SU-DHL-6 (cell line): ENCODE measurements around the gene ACVR1B.

ENCODE experiments used
- H2AFZ ChIP-seq: fragments of 200-600 bp; sonication (generic); 2 replicates; pipeline ENCODE4 v1.6.1; 2014; ENCODE audit warnings: low read depth, mild to moderate bottlenecking, moderate library complexity, mixed read lengths, antibody characterized with exemption, low read length; ENCODE audit not compliant: severe bottlenecking
- H3F3A ChIP-seq: fragments of 200-600 bp; shearing (Covaris generic); 2 replicates; pipeline ENCODE4 v1.6.0; 2016; ENCODE audit warnings: antibody characterized with exemption, mild to moderate bottlenecking; ENCODE audit not compliant: insufficient read depth
- H3K27ac ChIP-seq: fragments of 200-600 bp; sonication (generic); 2 replicates; pipeline ENCODE4 v1.5.1; 2016; ENCODE audit warnings: low read depth, mild to moderate bottlenecking, low read length, moderate library complexity, mixed read lengths
- H3K27me3 ChIP-seq: fragments of 200-600 bp; sonication (generic), shearing (Covaris generic); 2 replicates; pipeline ENCODE4 v1.6.0; 2014; ENCODE audit warnings: mild to moderate bottlenecking, low read length
- H3K36me3 ChIP-seq: fragments of 200-600 bp; sonication (generic); 2 replicates; pipeline ENCODE4 v1.6.1; 2014; ENCODE audit warnings: mild to moderate bottlenecking, low read length, mixed read lengths
- H3K4me2 ChIP-seq: fragments of 300-600, 200-600 bp; shearing (Covaris generic), sonication (generic); 2 replicates; pipeline ENCODE4 v1.6.0; 2014; ENCODE audit warnings: low read length, low read depth, mild to moderate bottlenecking; ENCODE audit not compliant: poor library complexity, severe bottlenecking
- H3K4me3 ChIP-seq: fragments of 200-600 bp; sonication (generic); 2 replicates; pipeline ENCODE4 v1.5.1; 2014; ENCODE audit warnings: antibody characterized with exemption, low read length, mild to moderate bottlenecking, mixed read lengths; ENCODE audit not compliant: insufficient read depth, poor library complexity, severe bottlenecking
- H3K79me2 ChIP-seq: fragments of 200-600 bp; sonication (generic); 2 replicates; pipeline ENCODE4 v1.6.1; 2014; ENCODE audit warnings: mild to moderate bottlenecking, low read length, moderate library complexity; ENCODE audit not compliant: insufficient read depth
- H3K9ac ChIP-seq: fragments of 200-600 bp; sonication (generic); 2 replicates; pipeline ENCODE4 v1.7.0; 2014; ENCODE audit warnings: mild to moderate bottlenecking, low read length
- H3K9me2 ChIP-seq: fragments of 200-600 bp; sonication (generic); replicated peaks from 2 replicates; pipeline ENCODE4 v1.6.1; 2014; ENCODE audit warnings: low read length; ENCODE audit not compliant: insufficient read depth
- H3K9me3 ChIP-seq: fragments of 200-600 bp; sonication (generic); 2 replicates; pipeline ENCODE4 v1.6.1; 2014; ENCODE audit warnings: low read length, mixed read lengths; ENCODE audit not compliant: insufficient read depth
- H4K20me1 ChIP-seq: fragments of 200-600 bp; sonication (generic); 2 replicates; pipeline ENCODE4 v1.6.1; 2014; ENCODE audit warnings: low read depth, mild to moderate bottlenecking, antibody characterized with exemption, low read length, moderate library complexity, mixed read lengths
- CTCF ChIP-seq: fragments of 200-600 bp; sonication (generic); IDR thresholded peaks from one replicate; pipeline ENCODE4 v1.5.1; 2017; ENCODE audit warnings: antibody characterized with exemption, mild to moderate bottlenecking, low read length, moderate library complexity; ENCODE audit not compliant: insufficient read depth, poor library complexity, severe bottlenecking
- EZH2phosphoT487 ChIP-seq: fragments of 200-600 bp; sonication (generic), shearing (Covaris generic); conservative IDR thresholded peaks from 2 replicates; pipeline ENCODE4 v1.6.1; 2018; ENCODE audit warnings: mild to moderate bottlenecking, antibody characterized with exemption, low read length, moderate library complexity, mixed read lengths

ACVR1B gene

GRCh38 chr12:52043386-52044212, 92.1 kb downstream of the ACVR1B start:
- Histone ChIP-seq H3K4me2 (no peak overlapping the region), H3K9ac (no peak overlapping the region)

GRCh38 chr12:52044292-52044983, 92.9 kb downstream of the ACVR1B start:
- Histone ChIP-seq H3K9me3 (no peaks in the 10 kb centered on the region), H3K9ac (no peak overlapping the region), H3K9me2 (no peaks in the 10 kb centered on the region), H3K27ac (no peak overlapping the region), H3K79me2 (no peaks in the 10 kb centered on the region), H3K4me3 (no peak overlapping the region), H3K4me2 (no peak overlapping the region), H3K36me3 (no peaks in the 10 kb centered on the region), H2AFZ (no peak overlapping the region), H4K20me1 (no peaks in the 10 kb centered on the region), H3F3A (no peaks in the 10 kb centered on the region), H3K27me3 (no peaks in the 10 kb centered on the region)
- TF ChIP-seq EZH2phosphoT487, result no peak

More at GRCh38 chr12:52043386-52044212, 92.1 kb downstream of the ACVR1B start:
- Histone ChIP-seq H3K36me3 (no peaks in the 10 kb centered on the region), H3K9me3 (no peaks in the 10 kb centered on the region), H3F3A (no peaks in the 10 kb centered on the region), H3K27ac (no peak overlapping the region), H3K27me3 (no peaks in the 10 kb centered on the region), H3K9me2 (no peaks in the 10 kb centered on the region), H4K20me1 (no peaks in the 10 kb centered on the region), H3K79me2 (no peaks in the 10 kb centered on the region), H3K4me3 (no peak overlapping the region), H2AFZ (no peak overlapping the region)
- TF ChIP-seq CTCF (no peak), EZH2phosphoT487 (no peak)

- Histone ChIP-seq H3K4me3 (no peak overlapping the region), H3F3A (no peaks in the 10 kb centered on the region), H3K9me2 (no peaks in the 10 kb centered on the region), H3K27ac (no peak overlapping the region), H3K27me3 (no peaks in the 10 kb centered on the region), H2AFZ (no peak overlapping the region), H4K20me1 (no peaks in the 10 kb centered on the region), H3K79me2 (no peaks in the 10 kb centered on the region), H3K9ac (no peak overlapping the region), H3K36me3 (no peaks in the 10 kb centered on the region), H3K9me3 (no peaks in the 10 kb centered on the region), H3K4me2 (no peak overlapping the region)
- TF ChIP-seq CTCF, result no peak
- no peak for TF ChIP-seq EZH2phosphoT487
Observed at GRCh38 chr12:52045794-52046199, 94.3 kb downstream of the ACVR1B start.
